Subcutaneous adipose tissue (tissue), 4 donors: Measurements from ENCODE around the gene CEP63. TPM values are rescaled to one million over a fixed set of nuclear protein-coding genes. Genes with fewer than 3 reads are reported as not detected.

ENCODE experiments used
- total RNA-seq, 4 donors: library from RNA; depleted of rRNA; stranded (reverse); fragments of >200 nt; gene quantifications; one replicate each; pipeline ENCODE4 v1.1.0, GENCODE V29; 2016
- TF ChIP-seq, protein P1 (sequence below): fragments of 450-650 bp; IDR thresholded peaks from one replicate; pipeline ENCODE4 v1.5.1; 2016; ENCODE audit warnings: low read depth, mild to moderate bottlenecking, control low read depth, antibody characterized with exemption, moderate library complexity

Gene CEP63
- total RNA-seq, 4 donors from 2014 or later = 19.9 to 39.2 (median 34.7) TPM

DNA sequence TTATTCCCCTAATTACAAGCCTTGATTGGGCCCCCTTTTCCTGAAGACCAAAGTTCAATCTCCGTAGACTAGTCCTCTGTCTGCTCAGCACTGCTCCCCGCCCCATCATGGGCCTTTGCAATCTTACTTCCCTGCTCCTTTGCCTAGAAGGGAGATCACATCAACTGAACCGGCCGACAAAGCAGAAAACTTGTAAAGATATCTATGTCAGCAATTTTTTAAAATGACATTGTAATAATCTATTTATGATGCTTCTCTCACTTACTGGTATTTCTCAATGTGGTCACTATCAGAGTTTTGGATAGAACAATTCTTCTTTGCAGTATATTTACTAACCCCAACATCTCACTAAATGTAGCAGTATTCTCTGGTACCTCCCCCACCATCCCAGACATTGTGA is 17.3 kb upstream of the CEP63 start:
- TF ChIP-seq, protein P1, sequence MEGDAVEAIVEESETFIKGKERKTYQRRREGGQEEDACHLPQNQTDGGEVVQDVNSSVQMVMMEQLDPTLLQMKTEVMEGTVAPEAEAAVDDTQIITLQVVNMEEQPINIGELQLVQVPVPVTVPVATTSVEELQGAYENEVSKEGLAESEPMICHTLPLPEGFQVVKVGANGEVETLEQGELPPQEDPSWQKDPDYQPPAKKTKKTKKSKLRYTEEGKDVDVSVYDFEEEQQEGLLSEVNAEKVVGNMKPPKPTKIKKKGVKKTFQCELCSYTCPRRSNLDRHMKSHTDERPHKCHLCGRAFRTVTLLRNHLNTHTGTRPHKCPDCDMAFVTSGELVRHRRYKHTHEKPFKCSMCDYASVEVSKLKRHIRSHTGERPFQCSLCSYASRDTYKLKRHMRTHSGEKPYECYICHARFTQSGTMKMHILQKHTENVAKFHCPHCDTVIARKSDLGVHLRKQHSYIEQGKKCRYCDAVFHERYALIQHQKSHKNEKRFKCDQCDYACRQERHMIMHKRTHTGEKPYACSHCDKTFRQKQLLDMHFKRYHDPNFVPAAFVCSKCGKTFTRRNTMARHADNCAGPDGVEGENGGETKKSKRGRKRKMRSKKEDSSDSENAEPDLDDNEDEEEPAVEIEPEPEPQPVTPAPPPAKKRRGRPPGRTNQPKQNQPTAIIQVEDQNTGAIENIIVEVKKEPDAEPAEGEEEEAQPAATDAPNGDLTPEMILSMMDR = no peak

DNA sequence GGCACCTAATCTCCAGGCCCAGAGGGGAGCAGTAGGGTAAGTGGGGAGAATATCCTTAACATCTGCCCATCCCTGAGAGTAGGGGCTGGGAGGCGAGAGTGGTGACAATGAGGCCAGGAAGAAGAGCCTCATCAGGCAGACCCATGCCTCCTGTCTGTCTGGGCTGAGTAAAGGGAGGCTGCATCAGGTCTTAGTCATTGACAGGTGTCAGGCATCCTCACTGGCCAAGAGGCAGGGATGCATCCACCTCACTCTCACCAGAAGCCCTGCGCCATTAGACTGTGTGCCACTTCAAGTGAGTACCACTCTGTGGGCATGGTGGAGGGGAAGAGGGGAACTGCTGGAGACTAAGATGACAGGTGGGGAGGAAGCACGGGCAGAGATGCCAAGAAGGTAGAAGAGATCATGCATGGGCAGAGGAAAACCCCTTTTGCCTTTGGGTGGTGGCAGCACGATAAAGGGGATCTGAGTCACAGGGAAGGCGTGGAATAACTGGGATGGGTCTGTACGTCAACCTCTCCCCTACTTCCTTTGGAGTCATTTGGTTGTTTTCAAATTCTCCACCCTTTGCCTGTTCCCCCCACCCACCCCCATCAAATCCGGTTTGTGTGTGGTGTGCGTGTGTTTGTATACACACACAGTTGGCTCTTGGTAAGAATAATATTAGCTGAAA is 14.2 kb upstream of the CEP63 start:
- TF ChIP-seq, protein P1 = no peak

DNA sequence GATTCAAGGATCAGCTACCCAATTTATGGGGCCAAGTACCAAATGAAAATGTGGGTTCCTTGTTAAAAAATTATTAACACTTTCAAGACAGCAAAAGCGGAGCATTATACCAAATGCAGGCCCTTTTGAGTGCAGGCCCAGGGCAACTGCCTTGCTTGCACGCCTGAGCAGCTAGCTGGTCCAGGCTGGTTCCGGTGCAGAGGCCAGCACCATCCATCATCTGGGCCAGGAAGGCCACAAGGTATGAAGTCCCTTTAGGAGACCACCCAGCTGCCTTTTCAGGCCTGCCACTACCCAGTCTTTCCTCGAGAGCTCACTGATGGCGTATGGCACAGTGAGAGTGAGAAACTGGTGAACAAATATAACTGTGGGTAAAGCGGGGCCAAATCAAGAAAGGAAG is 13.0 kb upstream of the CEP63 start:
- TF ChIP-seq, protein P1 = no peak

DNA sequence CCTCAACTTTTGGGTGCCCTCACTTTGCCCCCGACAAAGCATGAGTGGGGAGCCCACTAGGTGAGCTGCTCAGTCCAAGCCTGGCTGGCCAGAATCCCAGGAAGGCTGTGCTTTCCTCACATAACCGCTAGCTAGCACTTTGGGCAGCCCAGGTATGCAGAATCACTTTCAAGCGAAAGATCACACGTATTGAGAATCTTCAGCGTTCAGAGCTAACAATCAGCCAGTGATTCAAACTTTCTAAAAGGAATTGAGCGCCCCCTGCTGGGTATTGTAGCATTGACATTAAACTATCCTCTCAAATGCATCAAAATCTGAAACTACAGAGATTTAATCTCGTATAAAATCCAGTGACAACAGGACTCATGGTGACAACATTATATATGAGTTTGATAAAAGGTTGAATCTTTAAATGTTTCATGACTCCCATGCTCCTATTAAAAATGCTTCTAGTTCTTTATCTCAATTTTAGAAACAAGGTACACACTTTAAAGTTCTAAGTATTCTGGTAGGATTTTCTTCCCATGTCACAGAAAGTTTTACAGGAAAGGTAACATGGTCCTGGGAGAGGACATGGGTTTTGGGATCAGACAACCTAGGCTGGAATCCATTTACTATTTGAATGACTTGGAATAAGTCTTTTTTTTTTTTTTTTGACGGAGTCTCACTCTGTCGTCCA is 11.8 kb upstream of the CEP63 start:
- TF ChIP-seq, protein P1 = no peak

DNA sequence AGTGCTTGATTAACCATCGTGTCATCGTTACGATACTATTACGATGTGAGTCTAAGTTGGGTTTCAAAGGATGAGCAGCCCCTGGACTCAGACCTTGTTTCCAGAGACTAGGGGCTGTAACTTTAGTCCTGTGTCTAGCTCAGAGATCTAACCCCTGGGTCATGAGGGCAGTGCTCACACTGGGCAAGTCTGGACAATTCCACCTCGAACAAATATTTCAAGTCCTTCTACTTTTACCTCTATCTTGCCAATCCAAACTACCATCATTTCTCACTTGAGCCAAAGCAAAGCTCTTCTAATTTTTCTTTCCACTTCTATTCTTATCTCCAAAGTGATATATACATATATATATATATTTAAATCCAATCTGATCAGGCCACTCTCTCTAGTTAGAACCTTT is 10.9 kb upstream of the CEP63 start:
- TF ChIP-seq, protein P1 = no peak

DNA sequence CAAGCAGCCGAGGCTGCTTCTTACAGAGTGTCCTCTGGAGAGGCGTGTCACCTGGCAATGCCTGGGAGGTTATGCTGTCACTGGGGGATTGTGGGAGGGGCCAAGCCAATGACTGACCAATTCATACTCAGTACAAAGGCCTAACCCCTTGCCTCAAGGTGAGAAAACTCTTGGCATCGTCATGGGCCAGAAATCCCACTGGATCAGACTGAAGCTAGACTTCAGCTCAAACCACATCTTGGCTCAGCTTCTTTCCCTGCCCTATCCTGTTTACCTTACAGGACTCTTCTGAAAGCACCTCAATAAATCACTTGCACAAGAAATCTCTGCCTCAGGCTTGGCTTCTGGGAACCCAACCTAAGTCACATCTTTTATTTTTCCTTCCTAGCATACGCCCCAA is 9.6 kb upstream of the CEP63 start:
- TF ChIP-seq, protein P1 = no peak

DNA sequence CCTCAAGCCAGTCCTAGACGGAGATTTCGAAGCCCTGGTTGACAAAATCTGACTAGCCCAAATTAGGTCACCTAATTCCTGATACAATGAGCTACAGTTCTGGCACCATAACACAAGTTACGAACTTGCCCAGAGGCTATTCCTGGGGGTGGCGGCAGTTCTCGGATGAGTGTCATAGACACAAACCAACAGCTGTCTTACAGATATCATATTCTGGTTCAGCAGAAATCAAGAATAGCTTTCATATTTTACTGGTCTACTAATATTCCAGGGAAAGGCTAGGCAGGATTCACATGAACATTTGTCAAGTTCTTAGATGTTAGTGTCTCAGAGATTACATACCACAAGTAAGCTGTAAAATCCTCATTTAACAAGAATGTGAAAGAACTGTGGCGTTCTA is 8.9 kb upstream of the CEP63 start:
- TF ChIP-seq, protein P1 = no peak
